Endodermal cell (in vitro differentiated cells): ENCODE results near the gene TBXAS1. TPM values are rescaled to one million over a fixed set of nuclear protein-coding genes. Genes with fewer than 3 reads are reported as not detected.

Experiments used
- DNase-seq: peaks from one replicate; pipeline ENCODE4 v3.0.0-alpha.2; 2017
- H3K27ac ChIP-seq: 2 replicates; pipeline ENCODE4 v1.5.1; 2013; ENCODE audit warnings: mild to moderate bottlenecking, low read depth, low read length, moderate library complexity
- H3K27me3 ChIP-seq: 2 replicates; pipeline ENCODE4 v1.6.1; 2013; ENCODE audit warnings: mild to moderate bottlenecking, low read length, moderate library complexity; ENCODE audit not compliant: insufficient read depth, control insufficient read depth, poor library complexity, severe bottlenecking
- H3K36me3 ChIP-seq: 2 replicates; pipeline ENCODE4 v1.7.0; 2013; ENCODE audit warnings: mild to moderate bottlenecking, low read length, moderate library complexity; ENCODE audit not compliant: control insufficient read depth, insufficient read depth
- H3K4me1 ChIP-seq: one replicate; pipeline ENCODE4 v1.7.0; 2013; ENCODE audit warnings: low read length; ENCODE audit not compliant: control insufficient read depth, insufficient read depth
- H3K4me3 ChIP-seq: 2 replicates; pipeline ENCODE4 v1.5.1; 2013; ENCODE audit warnings: mild to moderate bottlenecking, low read length, moderate library complexity
- H3K9ac ChIP-seq: 2 replicates; pipeline ENCODE4 v1.6.1; 2013; ENCODE audit warnings: mild to moderate bottlenecking, low read length, moderate library complexity; ENCODE audit not compliant: poor library complexity, severe bottlenecking; ENCODE audit errors: extremely low read depth
- H3K9me3 ChIP-seq: 2 replicates; pipeline ENCODE4 v1.6.1; 2013; ENCODE audit warnings: mild to moderate bottlenecking, low read length, moderate library complexity; ENCODE audit not compliant: control insufficient read depth
- H3K27ac Mint-ChIP-seq: 2 replicates; pipeline ENCODE4 v1.8.0; 2020; ENCODE audit warnings: mixed read lengths
- H3K27me3 Mint-ChIP-seq: 2 replicates; pipeline ENCODE4 v1.8.0; 2021; ENCODE audit warnings: mild to moderate bottlenecking, mixed read lengths; ENCODE audit not compliant: insufficient read depth
- H3K36me3 Mint-ChIP-seq: 2 replicates; pipeline ENCODE4 v1.8.0; 2020; ENCODE audit warnings: low read depth, mixed read lengths
- H3K4me1 Mint-ChIP-seq: 2 replicates; pipeline ENCODE4 v1.8.0; 2020; ENCODE audit warnings: mixed read lengths
- H3K4me3 Mint-ChIP-seq: 2 replicates; pipeline ENCODE4 v1.8.0; 2020; ENCODE audit warnings: mild to moderate bottlenecking, moderate library complexity, mixed read lengths
- H3K9me3 Mint-ChIP-seq: 2 replicates; pipeline ENCODE4 v1.8.0; 2020; ENCODE audit warnings: mild to moderate bottlenecking, mixed read lengths
- whole genome bisulfite sequencing, 2 experiments: methylation state at CpG; one replicate each; pipeline versions ENCODE4 v1.1.5 to v1.1.7; 2013; ENCODE audit warnings: missing lambda C conversion rate in 2 of 2, mixed read lengths in 1 of 2; ENCODE audit not compliant: insufficient coverage in 1 of 2, insufficient read length in 1 of 2; 5-methylcytosine and 5-hydroxymethylcytosine counted together
- total RNA-seq, 2 donors: library from RNA; stranded (reverse); fragmentation: NEBNext Ultra II Directional in 1 of 2; extraction: Animal tissue kit (Norgen Biotek cat#: 25700) in 1 of 2; gene quantifications; 2 replicates in 1 of 2; 3 replicates in 1 of 2; pipeline ENCODE4 v1.2.1, GENCODE V29; 2021
- TF ChIP-seq, protein P1 (sequence below): fragments of 200-600 bp; sonication (generic); conservative IDR thresholded peaks from 2 replicates; pipeline ENCODE4 v1.5.0; 2021; ENCODE audit warnings: antibody characterized with exemption, mild to moderate bottlenecking

The TBXAS1 gene
- total RNA-seq, 2 donors from 2014 or later = 7.6 to 13.5 TPM

DNA sequence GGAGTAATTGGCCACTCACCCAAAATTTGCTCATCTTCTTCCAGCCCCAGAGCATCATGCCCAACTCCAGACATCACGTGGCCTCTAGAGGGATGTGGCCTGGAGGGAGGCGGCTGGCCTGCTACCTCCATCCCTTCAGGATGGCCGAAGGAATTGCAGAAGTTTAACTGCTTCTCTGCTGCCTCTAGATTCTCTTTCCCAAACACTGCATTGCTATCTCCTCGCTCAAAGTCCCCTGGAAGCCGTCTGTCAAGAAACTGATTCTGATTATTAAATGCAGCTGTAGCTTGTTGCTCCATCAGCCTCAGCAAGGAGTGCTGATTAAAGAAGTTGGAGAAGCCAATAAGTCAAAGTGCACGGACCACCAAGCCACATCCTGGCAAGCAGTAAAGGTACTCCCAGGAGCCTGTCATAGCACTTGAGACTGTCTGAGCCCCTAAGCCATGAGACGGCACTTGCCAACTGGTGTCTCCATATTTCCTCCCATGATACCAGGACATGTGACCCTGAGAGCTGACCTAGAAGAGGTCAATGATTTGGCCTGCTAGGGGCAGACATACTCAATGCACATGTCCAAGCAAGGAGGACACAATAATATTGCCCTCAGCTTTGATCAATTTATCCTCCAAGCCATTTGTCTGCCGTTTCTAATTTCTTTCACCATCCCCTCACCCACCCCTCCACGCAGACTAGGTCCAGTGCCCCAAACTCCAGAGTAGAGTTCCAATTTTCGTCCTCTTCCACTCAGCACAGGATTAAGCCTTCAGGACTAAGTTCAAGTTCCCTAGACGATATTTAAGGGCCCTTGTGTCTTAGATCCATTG lies 84.2 kb downstream of the TBXAS1 start:
- H3K4me1 ChIP-seq = peaks cover 2% of the 10 kb centered on the region
- H3K9me3 ChIP-seq = no peaks in the 10 kb centered on the region
- Mint-ChIP-seq H3K27me3 (no peaks in the 10 kb centered on the region), H3K9me3 (no peaks in the 10 kb centered on the region), H3K4me1 (peaks cover 5% of the 10 kb centered on the region), H3K27ac (no peak overlapping the region), H3K36me3 (no peaks in the 10 kb centered on the region), H3K4me3 (no peak overlapping the region)
- TF ChIP-seq, protein P1, sequence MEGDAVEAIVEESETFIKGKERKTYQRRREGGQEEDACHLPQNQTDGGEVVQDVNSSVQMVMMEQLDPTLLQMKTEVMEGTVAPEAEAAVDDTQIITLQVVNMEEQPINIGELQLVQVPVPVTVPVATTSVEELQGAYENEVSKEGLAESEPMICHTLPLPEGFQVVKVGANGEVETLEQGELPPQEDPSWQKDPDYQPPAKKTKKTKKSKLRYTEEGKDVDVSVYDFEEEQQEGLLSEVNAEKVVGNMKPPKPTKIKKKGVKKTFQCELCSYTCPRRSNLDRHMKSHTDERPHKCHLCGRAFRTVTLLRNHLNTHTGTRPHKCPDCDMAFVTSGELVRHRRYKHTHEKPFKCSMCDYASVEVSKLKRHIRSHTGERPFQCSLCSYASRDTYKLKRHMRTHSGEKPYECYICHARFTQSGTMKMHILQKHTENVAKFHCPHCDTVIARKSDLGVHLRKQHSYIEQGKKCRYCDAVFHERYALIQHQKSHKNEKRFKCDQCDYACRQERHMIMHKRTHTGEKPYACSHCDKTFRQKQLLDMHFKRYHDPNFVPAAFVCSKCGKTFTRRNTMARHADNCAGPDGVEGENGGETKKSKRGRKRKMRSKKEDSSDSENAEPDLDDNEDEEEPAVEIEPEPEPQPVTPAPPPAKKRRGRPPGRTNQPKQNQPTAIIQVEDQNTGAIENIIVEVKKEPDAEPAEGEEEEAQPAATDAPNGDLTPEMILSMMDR = peak; percentile 21
- no peak overlapping the region for H3K4me3 ChIP-seq
- no peak overlapping the region for H3K9ac ChIP-seq
- WGBS, 2 experiments = 90 to 94% methylated on average over 9 to 11 of the region's 11 CpGs
- H3K27me3 ChIP-seq = no peaks in the 10 kb centered on the region
- H3K36me3 ChIP-seq = no peaks in the 10 kb centered on the region
- no peak overlapping the region for H3K27ac ChIP-seq
- no peak for DNase-seq

DNA sequence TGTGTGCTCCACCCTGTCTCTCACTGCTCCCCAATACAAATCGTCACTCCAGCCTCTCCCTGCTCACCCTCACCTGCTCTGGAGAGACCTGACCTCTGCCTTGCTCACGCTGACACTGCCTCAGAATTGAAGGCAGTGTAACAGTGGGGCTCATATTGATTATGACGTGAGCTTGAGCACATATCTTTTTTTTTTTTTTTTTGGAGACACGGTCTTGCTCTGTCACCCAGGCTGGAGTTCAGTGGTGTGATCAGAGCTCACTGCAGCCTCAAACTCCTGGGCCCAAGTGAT lies 84.7 kb downstream of the TBXAS1 start:
- Histone ChIP-seq H3K4me3 (no peak overlapping the region), H3K9me3 (no peaks in the 10 kb centered on the region), H3K9ac (no peak overlapping the region), H3K27me3 (no peaks in the 10 kb centered on the region), H3K36me3 (no peaks in the 10 kb centered on the region), H3K4me1 (peaks cover 6% of the 10 kb centered on the region), H3K27ac (no peak overlapping the region)
- Mint-ChIP-seq H3K27ac (no peak overlapping the region), H3K4me3 (no peak overlapping the region), H3K4me1 (peaks cover 8% of the 10 kb centered on the region), H3K27me3 (no peaks in the 10 kb centered on the region), H3K9me3 (no peaks in the 10 kb centered on the region), H3K36me3 (no peaks in the 10 kb centered on the region)
- TF ChIP-seq, protein P1 = no peak
- DNase-seq = no peak
- whole genome bisulfite sequencing, 2 experiments = 90 to 100% methylated on average over 2 to 4 of the region's 4 CpGs

DNA sequence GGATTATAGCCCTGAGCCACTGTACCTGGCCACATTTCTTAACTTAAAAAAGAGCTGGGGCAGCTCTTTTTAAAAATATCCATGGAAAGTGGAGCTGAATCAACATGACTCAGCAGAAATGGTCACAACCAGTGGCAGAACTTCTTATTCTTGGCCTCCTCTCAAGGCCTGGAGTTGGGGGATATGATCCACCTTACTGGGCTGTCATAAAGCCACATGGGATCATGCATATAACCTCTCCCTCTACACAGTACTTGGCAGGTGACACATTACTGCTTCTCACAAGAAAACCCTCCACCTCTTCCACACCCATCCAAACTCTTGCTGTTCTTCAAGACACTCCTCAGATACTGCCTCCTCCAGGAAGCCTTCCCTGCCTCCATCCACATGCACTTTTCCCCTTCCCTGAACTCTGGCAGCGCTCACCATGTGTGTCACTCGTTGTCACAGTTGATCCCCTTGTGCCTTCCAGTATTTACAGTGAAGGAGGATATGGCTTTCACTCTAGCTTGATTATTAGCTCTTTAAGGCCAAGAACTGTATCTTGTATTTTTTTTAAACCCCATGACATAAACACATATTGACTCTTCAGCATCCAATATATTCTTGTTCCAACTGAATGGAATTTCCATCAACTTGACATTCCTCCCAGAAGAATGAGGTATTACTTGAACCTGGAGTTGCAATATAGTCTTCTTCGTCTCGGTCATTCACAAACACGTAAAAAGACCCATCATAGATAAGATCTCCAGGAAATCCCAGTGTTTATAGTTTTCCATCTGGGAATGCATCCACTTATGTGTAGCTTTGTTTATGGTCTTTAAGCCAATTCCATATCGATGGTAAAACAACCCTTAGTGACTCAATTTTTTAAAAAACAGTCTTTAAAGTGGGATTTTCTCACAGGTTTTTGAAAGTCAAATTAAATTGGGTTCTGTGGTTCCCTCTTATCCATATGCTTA lies 85.5 kb downstream of the TBXAS1 start:
- no peak overlapping the region for H3K4me3 ChIP-seq
- H3K4me1 ChIP-seq = peaks cover 6% of the 10 kb centered on the region
- no peak overlapping the region for H3K4me3 Mint-ChIP-seq
- H3K36me3 ChIP-seq = no peaks in the 10 kb centered on the region
- WGBS, 2 experiments = 95 to 96% methylated on average over 3 to 6 of the region's 6 CpGs
- no peaks in the 10 kb centered on the region for H3K9me3 ChIP-seq
- peaks cover 8% of the 10 kb centered on the region for H3K4me1 Mint-ChIP-seq
- no peaks in the 10 kb centered on the region for H3K27me3 ChIP-seq
- no peak overlapping the region for H3K27ac Mint-ChIP-seq
- H3K27me3 Mint-ChIP-seq = no peaks in the 10 kb centered on the region
- TF ChIP-seq, protein P1 = no peak
- H3K36me3 Mint-ChIP-seq = no peaks in the 10 kb centered on the region
- no peak overlapping the region for H3K9ac ChIP-seq
- H3K27ac ChIP-seq = no peak overlapping the region
- H3K9me3 Mint-ChIP-seq = no peaks in the 10 kb centered on the region
- no peak for DNase-seq
